OCI-M2 (cell line): Measurements from ENCODE around the gene LSAMP.
"Not testable (repeated sequence)": the region's sequence is repeated elsewhere in the genome, so short reads cannot be mapped to it uniquely, and the experiment has no call there.

Source experiments
- DNase-seq: peaks from one replicate; lab custom pipeline; 2025; ENCODE audit not compliant: unreplicated experiment; lab: John Stamatoyannopoulos, UW

The LSAMP gene

GRCh38 chr3:116124166-116124565 lies 321.1 kb downstream of the LSAMP start:
- no peak for DNase-seq

- no peak for DNase-seq
Measured at GRCh38 chr3:116118475-116119169, 326.7 kb downstream of the LSAMP start.

- DNase-seq, result no peak
Measured at GRCh38 chr3:116114586-116114985, 330.7 kb downstream of the LSAMP start.

GRCh38 chr3:116112696-116113095 lies 332.6 kb downstream of the LSAMP start:
- DNase-seq, result no peak

- no peak for DNase-seq
Measured at GRCh38 chr3:116111765-116112164, 333.5 kb downstream of the LSAMP start.

GRCh38 chr3:116103868-116104530 lies 341.3 kb downstream of the LSAMP start:
- DNase-seq, result no peak

GRCh38 chr3:116102037-116102436 lies 343.2 kb downstream of the LSAMP start:
- DNase-seq, result no peak

GRCh38 chr3:116097226-116097625 lies 348.1 kb downstream of the LSAMP start:
- no peak for DNase-seq

- no peak for DNase-seq
Measured at GRCh38 chr3:116096631-116097030, 348.7 kb downstream of the LSAMP start.

GRCh38 chr3:116093374-116093773 lies 351.9 kb downstream of the LSAMP start:
- no peak for DNase-seq

GRCh38 chr3:116087426-116087825 lies 357.9 kb downstream of the LSAMP start:
- DNase-seq, result no peak

GRCh38 chr3:116084999-116085791 lies 360.1 kb downstream of the LSAMP start:
- DNase-seq, result no peak

- DNase-seq, result no peak
Measured at GRCh38 chr3:116083683-116084082, 361.6 kb downstream of the LSAMP start.

GRCh38 chr3:116078561-116078960 lies 366.7 kb downstream of the LSAMP start:
- DNase-seq, result no peak

- no peak for DNase-seq
Measured at GRCh38 chr3:116077557-116077956, 367.7 kb downstream of the LSAMP start.

- no peak for DNase-seq
Measured at GRCh38 chr3:116077059-116077458, 368.2 kb downstream of the LSAMP start.

- DNase-seq, result not testable (repeated sequence)
Measured at GRCh38 chr3:116070516-116071278, 374.6 kb downstream of the LSAMP start.

GRCh38 chr3:116070061-116070460 lies 375.2 kb downstream of the LSAMP start:
- no peak for DNase-seq

GRCh38 chr3:116069024-116069423 lies 376.3 kb downstream of the LSAMP start:
- no peak for DNase-seq

- no peak for DNase-seq
Measured at GRCh38 chr3:116067326-116067725, 378.0 kb downstream of the LSAMP start.

- no peak for DNase-seq
Measured at GRCh38 chr3:116065501-116065900, 379.8 kb downstream of the LSAMP start.
